ENCODE results near the gene SEPTIN10. TPM values are rescaled to one million over a fixed set of nuclear protein-coding genes. Genes with fewer than 3 reads are reported as not detected.

Gene SEPTIN10
- total RNA-seq, 2 experiments from 2014 or later, result 5.8 to 6.3 TPM

DNA sequence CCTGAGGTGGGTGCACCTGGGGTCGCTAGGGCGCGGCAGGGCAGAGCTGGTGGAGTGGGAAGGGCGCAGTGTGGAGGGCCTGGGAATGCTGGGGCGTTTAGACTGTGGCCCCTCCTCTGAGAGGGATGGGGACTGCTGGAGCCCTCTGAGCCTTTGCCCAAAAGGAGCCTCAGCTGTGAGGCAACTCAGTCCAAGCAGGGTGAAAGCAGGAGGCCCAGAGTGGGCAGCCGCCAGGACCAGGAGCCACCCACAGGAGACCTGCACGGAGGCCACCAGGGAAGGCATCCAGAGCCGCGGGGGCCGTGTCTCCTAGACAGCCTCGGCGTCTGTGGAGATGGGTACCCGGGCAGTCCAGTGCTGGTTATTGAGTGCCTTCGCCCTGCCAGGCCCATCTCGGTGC is 114.9 kb downstream of the SEPTIN10 start:
- ChIA-PET POLR2A (no interaction called here), CTCF (interaction anchor here (0.6 to 1.5 kb wide), 2 partner anchors 11 to 17 kb away, joined by 4 to 5 read pairs; no protein-coding TSS in a partner anchor)
- Mint-ChIP-seq H3K4me1 (no peaks in the 10 kb centered on the region), H3K27me3 (no peaks in the 10 kb centered on the region), H3K27ac (no peak overlapping the region), H3K36me3 (ENCODE audit: low read depth) (no peaks in the 10 kb centered on the region), H3K9me3 (ENCODE audit: low read depth) (no peaks in the 10 kb centered on the region), H3K4me3 (no peak overlapping the region)
- ATAC-seq, result no peak
- DNase-seq, result no peak
- intact Hi-C loops (cut with DNase I, micrococcal nuclease), result no loop called here

DNA sequence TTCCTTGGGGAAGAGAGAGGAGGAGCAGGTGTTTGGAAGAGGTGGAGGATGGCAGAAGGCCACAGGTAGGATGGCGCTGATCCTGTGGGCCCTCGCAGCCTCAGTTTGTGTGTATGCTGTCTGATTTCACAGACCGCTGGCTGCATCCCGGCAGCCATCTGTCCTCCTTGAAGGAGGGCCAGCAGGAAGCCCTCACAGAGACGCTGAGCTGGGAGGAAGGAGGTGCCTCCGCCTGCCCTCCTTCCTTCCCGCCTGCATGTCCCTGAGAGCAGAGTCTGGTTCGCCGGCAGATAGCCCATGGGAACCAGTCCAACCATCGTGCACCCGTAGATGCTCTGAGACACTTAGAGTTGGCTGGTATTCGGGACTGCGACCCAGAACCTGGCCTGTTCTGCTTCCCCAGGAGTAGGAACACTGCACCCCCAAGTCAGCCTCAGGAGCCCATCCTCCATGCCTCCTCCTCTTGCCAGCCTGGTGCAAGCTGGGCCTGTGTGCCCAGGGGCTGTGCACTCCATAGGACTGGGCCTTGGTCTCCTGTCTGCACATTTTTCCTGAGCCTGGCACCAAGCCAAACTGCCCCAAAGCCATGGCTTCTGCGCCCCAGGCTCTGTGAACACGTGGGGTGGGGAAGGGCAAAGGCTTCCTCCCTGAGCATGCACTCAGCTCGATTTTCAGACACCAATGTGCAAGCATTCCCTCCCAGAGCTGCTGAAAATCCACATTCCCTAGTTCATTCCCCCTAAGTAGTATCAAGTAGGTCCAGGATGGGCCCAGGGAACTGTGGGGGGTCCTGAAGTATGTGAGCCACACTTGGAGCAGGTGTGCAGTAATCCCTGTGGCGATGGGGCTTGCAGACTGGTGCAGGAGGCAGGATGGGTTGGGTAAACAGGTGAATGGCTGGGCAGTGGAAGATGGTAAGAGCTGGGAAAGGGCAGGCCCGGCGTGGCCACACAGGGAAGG is 115.6 kb downstream of the SEPTIN10 start:
- Mint-ChIP-seq H3K4me3 (no peak overlapping the region), H3K27ac (no peak overlapping the region)

GRCh38 chr2:109497463-109497862 is 116.3 kb downstream of the SEPTIN10 start:
- no peak for DNase-seq
- no peaks in the 10 kb centered on the region for H3K9me3 Mint-ChIP-seq (ENCODE audit: low read depth)
- intact Hi-C loops (cut with DNase I, micrococcal nuclease), result no loop called here
- no peaks in the 10 kb centered on the region for H3K4me1 Mint-ChIP-seq
- no peaks in the 10 kb centered on the region for H3K27me3 Mint-ChIP-seq
- no peak for ATAC-seq
- no peaks in the 10 kb centered on the region for H3K36me3 Mint-ChIP-seq (ENCODE audit: low read depth)
- ChIA-PET POLR2A (no interaction called here), CTCF (interaction anchor here (0.8 to 1.7 kb wide), 2 partner anchors 11 to 13 kb away, joined by 3 to 7 read pairs; no protein-coding TSS in a partner anchor)
- H3K4me3 Mint-ChIP-seq, result no peak overlapping the region
- no peak overlapping the region for H3K27ac Mint-ChIP-seq

More for the DNA sequence above, 115.6 kb downstream of the SEPTIN10 start:
- H3K36me3 Mint-ChIP-seq (ENCODE audit: low read depth), result no peaks in the 10 kb centered on the region
- H3K4me1 Mint-ChIP-seq, result no peaks in the 10 kb centered on the region
- H3K27me3 Mint-ChIP-seq, result no peaks in the 10 kb centered on the region
- ChIA-PET CTCF (interaction anchor here (0.6 to 1.5 kb wide), 2 partner anchors 12 to 16 kb away, joined by 4 to 5 read pairs; no protein-coding TSS in a partner anchor), POLR2A (no interaction called here)
- no peaks in the 10 kb centered on the region for H3K9me3 Mint-ChIP-seq (ENCODE audit: low read depth)
- DNase-seq (no peak), ATAC-seq (no peak)
- intact Hi-C loops (cut with DNase I, micrococcal nuclease), result no loop called here

DNA sequence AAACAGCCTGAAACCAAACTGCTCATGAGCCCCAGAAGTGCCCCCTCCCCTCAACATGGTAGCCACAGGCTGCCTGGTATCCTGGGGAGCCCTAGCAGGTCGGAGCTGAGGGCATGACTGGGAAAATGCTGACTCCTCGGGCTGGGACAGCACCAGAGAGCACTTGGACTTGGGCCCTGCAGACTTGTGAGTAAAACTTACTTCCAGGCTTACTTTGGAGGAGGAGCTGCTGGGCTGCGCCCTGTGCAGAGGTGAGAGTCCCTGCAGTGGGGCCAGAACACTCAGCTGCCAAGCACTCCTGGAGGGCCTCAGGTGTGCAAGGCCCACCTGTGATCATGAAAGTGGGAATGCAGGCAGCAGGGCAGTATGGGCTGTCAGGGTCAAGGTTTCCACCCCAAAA is 119.4 kb downstream of the SEPTIN10 start:
- intact Hi-C loops (cut with DNase I, micrococcal nuclease), result no loop called here
- H3K4me3 Mint-ChIP-seq, result no peak overlapping the region

GRCh38 chr2:109493176-109493935 is 120.4 kb downstream of the SEPTIN10 start:
- intact Hi-C loops (cut with DNase I, micrococcal nuclease), result no loop called here
- Mint-ChIP-seq H3K9me3 (ENCODE audit: low read depth) (no peaks in the 10 kb centered on the region), H3K27me3 (no peaks in the 10 kb centered on the region), H3K27ac (no peak overlapping the region), H3K4me1 (no peaks in the 10 kb centered on the region), H3K36me3 (ENCODE audit: low read depth) (no peaks in the 10 kb centered on the region), H3K4me3 (no peak overlapping the region)
- ChIA-PET POLR2A (no interaction called here), CTCF (no interaction called here)
- DNase-seq (no peak), ATAC-seq (no peak)

More for the DNA sequence above, 119.4 kb downstream of the SEPTIN10 start:
- ChIA-PET CTCF (interaction anchor here (0.8 to 0.9 kb wide), 2 partner anchors 24 to 368 kb away, joined by 3 to 4 read pairs; no protein-coding TSS in a partner anchor), POLR2A (no interaction called here)
- DNase-seq (no peak), ATAC-seq (no peak)
- Mint-ChIP-seq H3K9me3 (ENCODE audit: low read depth) (no peaks in the 10 kb centered on the region), H3K4me1 (no peaks in the 10 kb centered on the region), H3K36me3 (ENCODE audit: low read depth) (no peaks in the 10 kb centered on the region), H3K27me3 (no peaks in the 10 kb centered on the region), H3K27ac (no peak overlapping the region)

Other genes with a start within 250 kb of the SEPTIN10 start
- gene SOWAHC, start 398 bp upstream of the SEPTIN10 start, total RNA-seq, result under 1 TPM; 0.63 to 0.98 TPM
- 10 to 100 TPM; 25.4 to 27.0 TPM for gene RGPD5, start 180.3 kb upstream of the SEPTIN10 start, total RNA-seq

Data from activated CD4-positive, alpha-beta T cell treated with anti-CD3 and anti-CD28 coated beads for 36 hours (primary cell).